Lower lobe of right lung (tissue), 2 donors: Measurements from ENCODE around the gene PCYOX1L. TPM values are rescaled to one million over a fixed set of nuclear protein-coding genes. Genes with fewer than 3 reads are reported as not detected.

ENCODE experiments used
- ATAC-seq, 2 donors: fragments of 200-7000 bp; cut with Tn5 transposase; one replicate each; pipeline ENCODE4 v1.9.1; 2020 to 2022; ENCODE audit warnings: mild to moderate bottlenecking in 2 of 2, moderate library complexity in 2 of 2
- DNase-seq: peaks from one replicate; pipeline ENCODE4 v3.0.0-alpha.2; 2020
- H3K27ac ChIP-seq: fragments of 200-600 bp; one replicate; pipeline ENCODE4 v1.8.0; 2022
- H3K27me3 ChIP-seq: fragments of 200-600 bp; one replicate; pipeline ENCODE4 v1.8.0; 2022; ENCODE audit warnings: low read depth
- H3K36me3 ChIP-seq: fragments of 200-600 bp; one replicate; pipeline ENCODE4 v1.8.0; 2022; ENCODE audit warnings: mild to moderate bottlenecking
- H3K4me1 ChIP-seq: fragments of 200-600 bp; one replicate; pipeline ENCODE4 v1.8.0; 2022
- H3K4me3 ChIP-seq: fragments of 200-600 bp; one replicate; pipeline ENCODE4 v1.8.0; 2022; ENCODE audit warnings: mild to moderate bottlenecking
- H3K9me3 ChIP-seq: fragments of 200-600 bp; one replicate; pipeline ENCODE4 v1.8.0; 2022
- CTCF ChIP-seq: fragments of 200-600 bp; IDR thresholded peaks from one replicate; pipeline ENCODE4 v1.8.0; 2022; ENCODE audit warnings: antibody characterized with exemption, mild to moderate bottlenecking
- intact Hi-C: fragments of 100-400 bp; cut with DNase I; formaldehyde crosslinking; loops from one replicate; pipeline ENCODE4 v1.11.0; 2022
- total RNA-seq: library from RNA; stranded (reverse); fragmentation: NEBNext Ultra II Directional; extraction: Animal tissue kit (Norgen Biotek cat#: 25700); gene quantifications from one replicate; pipeline ENCODE4 v1.2.1, GENCODE V29; 2021
- donor health status: DM: no; HTN: yes; CAD: no; lungs with severe emphysema.

The PCYOX1L gene
- total RNA-seq, 1 donor from 2014 or later = 5.9 TPM

DNA sequence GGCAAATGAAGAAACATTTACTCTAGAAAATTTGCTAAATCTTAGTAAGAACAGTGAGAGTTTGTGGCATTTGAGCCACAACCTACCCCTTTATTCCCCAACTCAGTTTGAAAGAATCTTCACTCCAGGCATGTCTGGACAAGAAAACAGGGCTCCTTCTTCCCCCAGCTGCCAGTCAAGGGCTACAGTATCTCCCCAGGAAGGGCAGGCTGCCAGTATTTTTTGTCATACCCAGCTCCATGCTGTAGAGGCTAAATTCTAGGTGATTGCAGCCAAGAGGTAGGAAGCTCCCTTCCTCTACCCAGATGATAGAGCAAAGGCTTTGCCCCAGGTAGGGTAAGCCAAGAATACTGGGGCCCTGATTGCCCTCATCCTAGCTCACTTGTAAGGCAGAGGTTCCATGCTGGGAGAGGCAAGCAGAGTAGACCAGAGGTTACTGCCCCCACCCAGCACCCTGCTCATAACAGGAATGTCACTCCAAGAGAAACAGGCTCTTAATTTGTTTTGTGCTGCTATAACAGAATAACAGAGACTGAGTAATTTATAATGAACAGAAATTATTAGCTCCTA lies 32.6 kb upstream of the PCYOX1L start:
- DNase-seq = no peak
- TF ChIP-seq CTCF = no peak
- Histone ChIP-seq H3K27ac (no peak overlapping the region), H3K27me3 (no peaks in the 10 kb centered on the region), H3K4me3 (no peak overlapping the region), H3K36me3 (peaks cover 15% of the 10 kb centered on the region), H3K9me3 (no peaks in the 10 kb centered on the region), H3K4me1 (peaks cover 26% of the 10 kb centered on the region)
- ATAC-seq = no peak
- intact Hi-C loops = no loop called here

GRCh38 chr5:149325894-149326293 lies 32.0 kb upstream of the PCYOX1L start:
- H3K36me3 ChIP-seq = peaks cover 17% of the 10 kb centered on the region
- no peak overlapping the region for H3K4me3 ChIP-seq
- H3K27me3 ChIP-seq = no peaks in the 10 kb centered on the region
- no peak for TF ChIP-seq CTCF
- DNase-seq = no peak
- no peak for ATAC-seq
- no peak overlapping the region for H3K27ac ChIP-seq
- no peaks in the 10 kb centered on the region for H3K9me3 ChIP-seq
- H3K4me1 ChIP-seq = peaks cover 20% of the 10 kb centered on the region
- intact Hi-C loops = no loop called here

DNA sequence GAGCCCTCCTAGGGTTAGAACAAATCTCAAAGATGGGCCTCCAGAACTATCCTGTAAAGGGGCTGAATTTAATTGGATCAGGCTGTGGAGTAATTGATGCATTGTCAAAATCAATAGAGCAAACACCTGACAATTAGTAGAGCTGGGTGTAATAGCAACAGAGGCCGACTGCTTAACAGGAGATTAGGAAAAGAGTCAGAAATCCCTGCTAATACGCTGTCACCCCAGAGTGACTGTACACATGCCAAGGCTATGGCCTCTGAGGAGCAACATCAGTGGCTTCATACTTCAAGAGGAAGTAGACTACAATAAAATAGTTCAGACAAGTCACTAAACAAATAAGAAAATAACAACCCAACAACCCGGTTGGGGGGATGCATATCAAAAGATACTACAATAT lies 31.2 kb upstream of the PCYOX1L start:
- peaks cover 21% of the 10 kb centered on the region for H3K36me3 ChIP-seq
- peaks cover 13% of the 10 kb centered on the region for H3K4me1 ChIP-seq
- TF ChIP-seq CTCF = no peak
- H3K4me3 ChIP-seq = no peak overlapping the region
- DNase-seq = no peak
- H3K9me3 ChIP-seq = no peaks in the 10 kb centered on the region
- intact Hi-C loops = no loop called here
- H3K27me3 ChIP-seq = no peaks in the 10 kb centered on the region
- ATAC-seq = no peak
- H3K27ac ChIP-seq = no peak overlapping the region

DNA sequence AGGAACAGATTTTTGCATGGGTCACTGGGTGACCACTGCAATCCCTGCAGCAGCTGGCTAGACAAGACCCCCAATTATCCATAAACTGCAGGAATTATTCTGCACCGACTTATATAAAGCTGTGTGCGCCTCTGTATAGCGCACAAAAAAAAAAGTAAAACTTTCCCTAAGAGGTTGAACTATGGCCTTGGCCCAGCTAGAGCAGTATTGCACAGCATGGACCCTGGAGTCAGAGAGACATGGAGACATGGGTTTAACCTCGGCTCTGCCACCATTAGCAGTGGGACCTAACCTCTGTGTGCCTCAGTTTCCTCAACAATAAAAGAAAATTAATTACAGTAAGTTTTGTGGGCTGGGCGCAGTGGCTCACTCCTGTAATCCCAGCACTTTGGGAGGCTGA lies 29.7 kb upstream of the PCYOX1L start:
- Histone ChIP-seq H3K27me3 (no peaks in the 10 kb centered on the region), H3K4me3 (no peak overlapping the region), H3K27ac (no peak overlapping the region), H3K4me1 (peaks cover under 1% of the 10 kb centered on the region), H3K9me3 (no peaks in the 10 kb centered on the region), H3K36me3 (peaks cover 24% of the 10 kb centered on the region)
- intact Hi-C loops = no loop called here
- no peak for DNase-seq
- no peak for ATAC-seq
- TF ChIP-seq CTCF = no peak

GRCh38 chr5:149333711-149334443 lies 24.0 kb upstream of the PCYOX1L start:
- Histone ChIP-seq H3K27ac (no peak overlapping the region), H3K36me3 (peaks cover 41% of the 10 kb centered on the region), H3K4me1 (no peaks in the 10 kb centered on the region), H3K4me3 (no peak overlapping the region), H3K9me3 (no peaks in the 10 kb centered on the region), H3K27me3 (no peaks in the 10 kb centered on the region)
- no peak for TF ChIP-seq CTCF
- ATAC-seq = no peak
- intact Hi-C loops = no loop called here
- DNase-seq = no peak
